Esophagus muscularis mucosa (tissue), 4 donors: ENCODE measurements around the gene PIP4K2A.

Experiments
- CTCF ChIP-seq, 3 experiments: fragments of 200-600 bp in 2 of 3; fragments of 450-650 bp in 1 of 3; sonication (generic) in 2 of 3; IDR thresholded peaks; one replicate each; pipeline ENCODE4 v1.5.1; 2017 to 2019; ENCODE audit warnings: antibody characterized with exemption in 3 of 3, mild to moderate bottlenecking in 2 of 3, moderate library complexity in 1 of 3
- EP300 ChIP-seq: sonication (generic); formaldehyde crosslinking; IDR thresholded peaks from one replicate; pipeline ENCODE4 v1.6.1; 2017; ENCODE audit warnings: antibody characterized with exemption
- POLR2A ChIP-seq: fragments of 450-650 bp; IDR thresholded peaks from one replicate; pipeline ENCODE4 v1.6.1; 2017; ENCODE audit warnings: antibody characterized with exemption, moderate library complexity, mild to moderate bottlenecking, low read depth
- POLR2AphosphoS5 ChIP-seq, 2 donors: sonication (generic); formaldehyde crosslinking; IDR thresholded peaks; one replicate each; pipeline ENCODE4 v1.6.1; 2017; ENCODE audit warnings: antibody characterized with exemption in 2 of 2

- TF ChIP-seq POLR2AphosphoS5 (IDR thresholded peaks at IDR 0.05) (no peak), CTCF (IDR thresholded peaks at IDR 0.05) (no peak), POLR2A (no peak), EP300 (no peak)
Measured at GRCh38 chr10:22539579-22540298, 174.6 kb downstream of the PIP4K2A start.
